SJSA1 (cell line): ENCODE data around the gene HLA-DMA. TPM values are rescaled to one million over a fixed set of nuclear protein-coding genes. Genes with fewer than 3 reads are reported as not detected.

Source experiments
- DNase-seq, 2 experiments: peaks; one replicate each; pipeline ENCODE4 v3.0.0-alpha.2; 2015 to 2020; ENCODE audit warnings: low spot score in 2 of 2, low read depth in 1 of 2
- H3K27ac ChIP-seq: fragments of 250-450 bp; sonication (Bioruptor Pico); 2 replicates; pipeline ENCODE4 v1.5.1; 2020; ENCODE audit warnings: mild to moderate bottlenecking, moderate library complexity
- H3K27me3 ChIP-seq: fragments of 250-450 bp; sonication (Bioruptor Pico); replicated peaks from 2 replicates; pipeline ENCODE4 v1.5.1; 2020; ENCODE audit warnings: mild to moderate bottlenecking, moderate library complexity
- H3K36me3 ChIP-seq: fragments of 250-450 bp; sonication (Bioruptor Pico); 2 replicates; pipeline ENCODE4 v1.5.1; 2020; ENCODE audit warnings: mild to moderate bottlenecking
- H3K4me1 ChIP-seq: fragments of 250-450 bp; sonication (Bioruptor Pico); replicated peaks from 2 replicates; pipeline ENCODE4 v1.6.1; 2021; ENCODE audit warnings: mild to moderate bottlenecking
- H3K4me3 ChIP-seq: fragments of 250-450 bp; sonication (Bioruptor Pico); 2 replicates; pipeline ENCODE4 v1.5.1; 2020; ENCODE audit warnings: mild to moderate bottlenecking
- H3K9me3 ChIP-seq: fragments of 250-450 bp; sonication (Bioruptor Pico); replicated peaks from 2 replicates; pipeline ENCODE4 v1.5.1; 2020; ENCODE audit warnings: mild to moderate bottlenecking
- total RNA-seq: library from RNA; depleted of rRNA; stranded (reverse); fragments of >200 nt; shearing (Covaris generic); gene quantifications from 2 replicates; pipeline ENCODE4 v1.2.3, GENCODE V29; 2014

Gene HLA-DMA
- total RNA-seq, 1 experiment from 2014 or later: 0.24 TPM

DNA sequence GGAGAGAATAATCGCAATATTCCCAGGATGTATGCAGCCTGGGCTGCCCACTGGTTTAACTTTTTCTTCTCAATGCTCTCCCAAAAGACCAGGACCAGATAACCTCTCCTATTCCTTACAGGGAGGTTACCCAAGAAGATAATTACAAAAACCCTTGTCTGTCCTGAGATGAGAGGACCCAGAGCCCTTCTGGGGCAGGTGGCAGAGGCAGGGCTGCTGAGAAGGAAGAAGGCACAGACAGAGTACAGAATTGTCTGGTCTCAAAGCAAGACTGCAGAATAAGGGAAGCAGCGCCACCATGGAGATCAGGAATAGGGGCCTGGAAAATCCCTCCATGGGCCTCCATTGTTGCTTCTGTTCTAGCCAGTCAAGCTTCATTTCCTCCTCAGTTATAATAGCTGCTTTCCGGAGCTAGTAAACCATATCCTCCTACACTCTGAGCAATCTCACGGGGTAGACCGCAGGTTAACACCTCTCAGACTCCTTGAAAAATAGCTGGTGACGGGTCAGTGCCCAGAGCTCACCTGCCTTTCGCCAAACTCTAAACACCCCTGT is 11.6 kb downstream of the HLA-DMA start:
- Histone ChIP-seq H3K4me1 (no peaks in the 10 kb centered on the region), H3K36me3 (no peaks in the 10 kb centered on the region), H3K27me3 (peaks cover 40% of the 10 kb centered on the region)

DNA sequence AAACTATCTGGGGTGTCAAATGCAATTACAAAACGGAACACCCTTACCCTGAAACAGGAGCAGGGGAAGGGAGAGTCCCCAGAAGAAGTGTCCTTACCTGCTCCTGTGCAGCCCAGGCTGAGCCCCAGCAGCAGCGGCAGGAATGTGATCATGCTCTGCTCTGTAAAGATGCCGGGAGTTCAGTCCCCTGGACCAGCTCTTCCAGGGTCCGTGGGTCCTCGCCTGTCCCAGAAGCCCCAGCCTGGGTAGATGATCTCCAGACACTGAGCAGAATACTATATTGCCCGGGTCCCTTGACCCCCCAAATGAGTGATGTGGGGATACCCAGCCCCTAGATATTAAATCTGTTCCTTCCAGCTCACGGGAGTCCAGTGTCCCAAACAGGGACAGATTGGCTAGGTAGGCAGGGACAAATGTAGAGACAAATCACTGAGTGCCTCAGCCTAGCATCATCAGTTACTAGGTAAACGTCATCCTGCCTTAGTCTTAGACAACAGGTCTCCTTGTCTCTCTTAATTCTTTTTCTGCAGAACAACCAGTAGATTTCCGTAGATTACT is 12.2 kb downstream of the HLA-DMA start, which contains the start of gene HLA-DMB:
TSS of gene HLA-DMB (minus strand) at position 373 of the 558 bp plus-strand sequence. CDS start at position 152, 221 bp downstream.
- Histone ChIP-seq H3K27me3 (peaks cover 38% of the 10 kb centered on the region), H3K27ac (no peak within 1 kb of the TSS), H3K4me1 (no peaks in the 10 kb centered on the region), H3K36me3 (no peaks in the 10 kb centered on the region), H3K9me3 (no peaks in the 10 kb centered on the region), H3K4me3 (no peak within 1 kb of the TSS)
- peak in 1 of 2 experiments; percentile 30 for DNase-seq

More for the DNA sequence above, 11.6 kb downstream of the HLA-DMA start:
- no peak for DNase-seq
- no peaks in the 10 kb centered on the region for H3K9me3 ChIP-seq
- no peak overlapping the region for H3K4me3 ChIP-seq
- no peak overlapping the region for H3K27ac ChIP-seq

DNA sequence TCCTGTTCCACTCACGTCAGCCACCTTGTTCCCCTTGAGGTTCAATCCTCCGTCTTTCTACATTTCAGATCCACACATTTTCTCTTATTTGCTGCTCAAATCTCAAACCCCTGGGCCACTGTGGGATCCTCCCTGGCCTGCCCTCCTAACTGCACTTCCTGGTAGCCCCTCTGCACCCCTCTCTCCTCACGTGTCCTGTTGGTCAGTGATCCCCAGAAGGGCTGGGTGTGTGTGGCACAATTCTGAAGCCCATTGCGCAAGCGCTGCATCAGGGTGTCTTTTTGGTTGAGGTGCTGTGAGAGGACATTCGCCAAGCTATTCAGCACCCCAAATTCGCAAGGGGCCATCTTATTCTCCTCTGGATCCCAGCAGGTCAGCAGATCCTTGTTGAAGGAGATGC is 14.4 kb downstream of the HLA-DMA start:
- no peaks in the 10 kb centered on the region for H3K4me1 ChIP-seq
- no peak for DNase-seq
- no peaks in the 10 kb centered on the region for H3K9me3 ChIP-seq
- no peaks in the 10 kb centered on the region for H3K36me3 ChIP-seq
- peaks cover 53% of the 10 kb centered on the region for H3K27me3 ChIP-seq
- H3K4me3 ChIP-seq: no peak overlapping the region
- H3K27ac ChIP-seq: no peak overlapping the region

DNA sequence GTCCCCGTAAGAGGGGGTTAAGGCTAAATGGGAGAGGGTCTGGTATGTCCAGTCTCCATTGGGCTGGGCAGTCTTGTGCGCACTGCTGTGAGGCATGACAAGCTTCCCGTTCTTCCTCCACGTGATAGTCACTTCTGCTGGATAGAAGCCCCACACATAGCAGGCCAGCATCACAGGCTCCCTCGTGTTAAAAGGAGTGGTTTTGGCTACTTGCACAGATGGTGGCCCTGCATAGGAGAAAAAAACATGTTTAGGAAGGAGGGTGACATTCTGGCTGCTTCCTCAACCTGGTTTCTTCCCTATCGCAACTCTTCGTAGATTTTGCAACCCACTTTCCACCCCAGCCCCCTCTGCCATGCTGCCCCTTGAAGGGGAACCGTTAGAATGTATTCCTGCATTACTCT is 15.7 kb downstream of the HLA-DMA start:
- H3K27me3 ChIP-seq: peaks cover 50% of the 10 kb centered on the region
- H3K36me3 ChIP-seq: no peaks in the 10 kb centered on the region
- H3K4me1 ChIP-seq: no peaks in the 10 kb centered on the region
- no peak overlapping the region for H3K27ac ChIP-seq
- H3K4me3 ChIP-seq: no peak overlapping the region
- DNase-seq: no peak
- no peaks in the 10 kb centered on the region for H3K9me3 ChIP-seq

DNA sequence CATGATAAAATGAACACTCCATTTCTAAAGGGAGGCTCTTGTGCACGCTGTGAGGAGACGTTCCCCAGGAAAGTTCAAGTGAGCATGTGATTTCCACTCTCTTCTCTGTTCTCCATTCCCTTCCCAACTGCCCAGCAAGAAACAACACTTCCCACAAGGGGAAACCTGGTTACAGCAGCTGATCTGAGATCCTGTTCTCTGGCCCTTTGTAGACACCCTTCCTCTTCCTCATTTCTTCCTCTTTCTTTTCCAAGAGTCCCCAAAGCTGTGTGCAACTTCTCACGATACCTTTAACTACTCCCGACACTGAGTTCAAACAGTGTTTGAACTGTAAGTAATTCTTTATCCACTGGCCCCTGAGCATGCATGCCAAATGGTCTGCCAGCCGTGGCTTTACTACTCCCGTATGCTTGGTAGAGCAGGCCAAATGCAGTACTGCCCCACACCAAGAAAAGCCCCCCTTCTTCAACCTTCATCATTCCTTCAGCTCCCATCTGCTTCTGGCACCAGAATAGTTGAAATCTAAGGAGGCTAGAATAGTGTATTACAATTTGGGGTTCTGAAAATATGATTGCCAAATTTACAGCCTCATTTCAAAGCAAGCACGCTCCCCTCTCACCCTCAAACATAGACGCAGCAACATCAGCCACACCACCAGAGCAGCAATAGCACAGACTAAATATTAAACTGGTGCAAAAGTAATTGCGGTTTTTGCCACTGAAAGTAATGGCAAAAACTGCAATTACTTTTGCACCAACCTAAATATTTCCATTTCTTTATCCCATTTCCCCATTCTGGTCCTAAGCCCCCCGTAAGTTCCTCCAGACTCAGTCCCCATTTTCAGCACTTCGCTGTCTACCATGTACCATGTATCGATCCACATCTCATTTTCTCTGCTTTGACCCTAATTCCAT is 16.4 kb downstream of the HLA-DMA start:
- no peaks in the 10 kb centered on the region for H3K36me3 ChIP-seq
- DNase-seq: no peak
- no peaks in the 10 kb centered on the region for H3K9me3 ChIP-seq
- H3K27me3 ChIP-seq: peaks cover 47% of the 10 kb centered on the region
- no peak overlapping the region for H3K27ac ChIP-seq
- no peaks in the 10 kb centered on the region for H3K4me1 ChIP-seq
- H3K4me3 ChIP-seq: no peak overlapping the region

DNA sequence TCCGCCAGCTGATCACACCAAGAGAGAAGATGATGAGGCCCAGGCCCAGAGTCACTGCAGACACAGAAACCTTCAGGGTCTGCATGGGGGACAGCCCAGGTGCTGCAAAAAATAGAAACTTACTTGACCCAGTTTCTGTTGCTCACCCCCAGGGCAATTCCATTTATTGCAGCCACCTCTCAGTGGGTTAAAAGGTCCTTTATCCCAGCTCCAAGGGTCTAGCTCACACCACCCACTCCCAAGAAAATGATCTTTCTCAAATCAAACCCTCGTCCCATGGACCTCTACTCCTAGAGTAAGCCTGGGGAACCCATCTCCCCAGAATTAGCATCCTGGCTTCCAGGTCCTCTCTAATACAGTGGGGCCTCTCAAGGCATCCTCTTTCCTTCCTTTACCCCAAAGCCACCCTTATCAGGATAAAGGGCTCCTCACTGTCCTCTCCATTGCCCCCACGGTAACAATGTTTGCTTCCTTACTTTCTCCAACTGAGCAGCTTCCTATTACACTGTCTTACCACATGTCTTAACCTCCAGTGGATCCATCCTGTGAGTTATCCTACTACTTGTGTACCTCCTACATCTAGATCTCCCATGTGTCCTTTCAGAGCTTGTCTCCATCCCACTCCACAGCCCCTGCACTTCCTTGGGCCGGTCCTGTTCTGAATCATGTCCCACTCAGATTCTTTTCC is 17.2 kb downstream of the HLA-DMA start:
- no peaks in the 10 kb centered on the region for H3K36me3 ChIP-seq
- DNase-seq: no peak
- no peaks in the 10 kb centered on the region for H3K4me1 ChIP-seq
- no peak overlapping the region for H3K27ac ChIP-seq
- H3K4me3 ChIP-seq: no peak overlapping the region
- H3K27me3 ChIP-seq: peaks cover 49% of the 10 kb centered on the region
- no peaks in the 10 kb centered on the region for H3K9me3 ChIP-seq

DNA sequence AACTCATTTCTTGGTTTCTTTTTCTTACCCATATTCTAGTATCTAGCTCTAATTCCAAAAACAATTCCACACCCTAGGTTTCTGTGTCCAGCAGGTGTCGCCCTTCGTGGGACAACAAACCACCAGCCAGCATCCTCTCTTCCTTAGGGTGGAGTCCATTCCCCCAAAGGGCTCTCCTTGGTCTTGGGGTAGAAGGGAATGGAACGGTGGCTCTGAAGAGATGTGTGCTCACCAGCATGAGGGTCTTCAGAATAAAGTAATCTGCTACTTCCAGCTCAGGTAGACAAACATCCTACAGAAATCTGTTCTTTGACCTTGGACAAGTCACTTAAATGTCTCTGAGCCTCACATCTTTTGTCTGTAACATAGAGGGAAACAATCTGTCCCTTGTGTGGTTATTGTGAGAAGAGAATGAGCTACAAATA is 19.2 kb downstream of the HLA-DMA start:
- no peaks in the 10 kb centered on the region for H3K4me1 ChIP-seq
- no peak overlapping the region for H3K27ac ChIP-seq
- peaks cover 51% of the 10 kb centered on the region for H3K27me3 ChIP-seq
- H3K4me3 ChIP-seq: no peak overlapping the region
- DNase-seq: peak; percentile 68 to 76
- H3K9me3 ChIP-seq: no peaks in the 10 kb centered on the region
- H3K36me3 ChIP-seq: no peaks in the 10 kb centered on the region

DNA sequence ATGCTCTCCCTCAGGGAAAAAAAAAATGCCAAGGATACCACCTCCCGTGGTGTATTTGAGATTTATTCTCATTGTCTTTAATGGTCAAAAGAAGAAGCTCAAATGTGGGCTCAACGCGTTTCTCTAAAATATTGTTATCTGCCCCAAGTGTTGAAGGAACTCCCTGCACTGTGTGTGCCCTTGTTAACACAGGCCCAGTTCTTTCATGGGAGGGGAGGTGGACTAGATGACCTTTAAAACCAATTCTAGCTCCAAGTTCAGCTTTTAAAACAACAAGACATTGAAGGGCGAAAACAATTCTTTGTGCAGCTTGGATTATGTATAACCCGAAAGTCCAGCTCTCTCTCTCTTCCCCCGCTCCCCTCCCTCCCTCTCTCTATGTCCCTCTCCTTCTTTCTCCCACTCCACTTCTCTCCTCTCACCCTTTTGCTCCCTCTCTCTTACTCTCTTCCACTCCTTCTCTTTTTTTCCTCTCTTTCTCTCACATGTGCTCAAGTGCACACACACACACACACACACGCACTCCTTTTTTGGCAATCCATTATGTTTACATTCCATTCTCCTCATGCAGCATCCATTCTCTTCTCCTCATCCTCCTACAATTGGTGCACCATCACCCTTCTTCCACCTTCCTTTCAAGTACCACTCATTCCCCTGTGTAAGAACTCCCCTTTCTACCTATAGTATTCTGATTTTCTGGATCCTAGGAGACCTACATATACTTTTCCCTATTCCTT is 20.6 kb downstream of the HLA-DMA start:
- H3K27me3 ChIP-seq: peaks cover 48% of the 10 kb centered on the region
- no peaks in the 10 kb centered on the region for H3K9me3 ChIP-seq
- H3K36me3 ChIP-seq: no peaks in the 10 kb centered on the region
- H3K4me1 ChIP-seq: no peaks in the 10 kb centered on the region
- peak in 1 of 2 experiments; percentile 9 for DNase-seq
- no peak overlapping the region for H3K4me3 ChIP-seq
- no peak overlapping the region for H3K27ac ChIP-seq

DNA sequence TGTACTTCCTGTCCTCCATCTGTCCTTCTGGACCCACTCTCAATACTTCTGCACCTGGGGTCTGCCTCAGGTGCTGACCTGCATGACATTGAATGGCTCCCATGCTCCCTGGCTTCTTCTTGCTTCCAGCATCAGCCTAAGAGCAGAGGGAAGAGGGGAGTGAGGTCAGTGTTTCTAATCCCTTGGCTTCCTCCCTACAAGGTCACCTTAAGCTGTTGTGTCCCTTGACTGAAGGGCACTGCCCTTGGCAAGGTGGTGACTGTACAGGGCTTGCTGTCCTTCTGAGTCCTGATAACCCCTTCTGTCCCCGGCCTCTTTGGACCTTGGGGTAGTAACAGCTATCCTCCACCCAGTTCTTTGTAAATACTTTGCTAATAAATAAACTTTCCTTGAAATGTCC is 21.7 kb downstream of the HLA-DMA start:
- Histone ChIP-seq H3K4me1 (no peaks in the 10 kb centered on the region), H3K27ac (no peak overlapping the region), H3K27me3 (peaks cover 41% of the 10 kb centered on the region), H3K9me3 (no peaks in the 10 kb centered on the region), H3K36me3 (no peaks in the 10 kb centered on the region), H3K4me3 (no peak overlapping the region)
- no peak for DNase-seq

DNA sequence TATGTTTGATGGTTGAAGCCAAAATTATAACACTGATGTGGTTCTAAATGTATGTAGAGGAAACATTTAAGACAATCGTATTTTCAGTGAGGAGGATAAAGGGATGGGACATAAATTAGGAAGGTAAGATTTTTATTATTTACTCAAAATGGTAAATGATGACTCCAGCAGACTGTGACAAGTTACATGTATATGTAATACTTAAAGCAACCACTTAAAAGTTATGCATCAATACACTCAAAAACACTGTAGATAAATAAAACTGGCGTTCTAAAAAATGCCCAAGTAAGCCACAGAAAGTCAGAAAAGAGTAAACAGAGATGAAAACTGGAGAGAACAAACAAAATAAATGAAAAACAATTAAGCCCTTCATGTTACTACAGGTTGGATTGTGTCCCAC is 30.8 kb downstream of the HLA-DMA start:
- H3K4me1 ChIP-seq: no peaks in the 10 kb centered on the region
- DNase-seq: no peak
- no peaks in the 10 kb centered on the region for H3K9me3 ChIP-seq
- peaks cover 43% of the 10 kb centered on the region for H3K27me3 ChIP-seq
- no peaks in the 10 kb centered on the region for H3K36me3 ChIP-seq
- H3K27ac ChIP-seq: no peak overlapping the region
- no peak overlapping the region for H3K4me3 ChIP-seq

DNA sequence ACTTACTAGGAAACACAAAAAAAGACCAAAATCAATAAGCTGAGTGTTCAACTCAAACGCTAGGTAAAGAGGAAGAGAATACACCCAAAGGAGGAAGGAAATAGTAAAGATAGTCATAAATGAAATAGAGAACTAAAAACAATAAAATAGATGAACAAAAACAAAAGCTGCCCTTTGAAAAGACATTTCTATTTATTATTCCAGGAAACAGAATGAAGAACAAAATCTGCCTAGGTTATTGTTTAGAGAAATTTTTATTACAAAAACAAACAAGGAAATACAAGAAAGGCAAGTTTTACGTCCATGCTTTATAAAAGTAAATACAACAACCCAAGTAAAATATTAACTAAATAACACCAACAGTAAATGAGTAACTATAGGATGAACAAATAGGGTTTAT is 32.2 kb downstream of the HLA-DMA start:
- Histone ChIP-seq H3K4me1 (no peaks in the 10 kb centered on the region), H3K9me3 (no peaks in the 10 kb centered on the region)
- no peak for DNase-seq

DNA sequence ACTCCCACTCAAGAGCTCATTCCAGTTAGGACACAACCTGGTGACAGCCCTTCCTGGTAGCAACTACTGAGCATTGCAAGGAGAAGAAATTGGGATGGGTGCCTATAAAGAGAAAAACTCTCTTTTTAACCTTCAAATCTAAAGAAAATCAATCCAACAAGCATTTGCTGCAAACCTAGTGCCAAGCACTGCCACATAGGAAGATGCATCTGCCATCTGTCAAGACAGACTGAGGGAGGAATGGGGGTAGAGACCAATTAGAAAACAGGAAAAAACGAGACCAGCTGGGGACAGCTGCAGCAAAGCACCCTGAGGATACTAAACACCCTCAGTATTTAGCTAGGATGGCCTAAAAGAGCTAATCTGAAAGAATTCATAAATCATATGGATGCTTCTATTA is 39.9 kb downstream of the HLA-DMA start:
- Histone ChIP-seq H3K27me3 (peaks cover 21% of the 10 kb centered on the region), H3K27ac (no peak overlapping the region), H3K36me3 (no peaks in the 10 kb centered on the region), H3K4me1 (no peaks in the 10 kb centered on the region), H3K9me3 (no peaks in the 10 kb centered on the region), H3K4me3 (no peak overlapping the region)
- DNase-seq: no peak

More for the DNA sequence above, 32.2 kb downstream of the HLA-DMA start:
- Histone ChIP-seq H3K27me3 (peaks cover 52% of the 10 kb centered on the region), H3K36me3 (no peaks in the 10 kb centered on the region), H3K4me3 (no peak overlapping the region), H3K27ac (no peak overlapping the region)

DNA sequence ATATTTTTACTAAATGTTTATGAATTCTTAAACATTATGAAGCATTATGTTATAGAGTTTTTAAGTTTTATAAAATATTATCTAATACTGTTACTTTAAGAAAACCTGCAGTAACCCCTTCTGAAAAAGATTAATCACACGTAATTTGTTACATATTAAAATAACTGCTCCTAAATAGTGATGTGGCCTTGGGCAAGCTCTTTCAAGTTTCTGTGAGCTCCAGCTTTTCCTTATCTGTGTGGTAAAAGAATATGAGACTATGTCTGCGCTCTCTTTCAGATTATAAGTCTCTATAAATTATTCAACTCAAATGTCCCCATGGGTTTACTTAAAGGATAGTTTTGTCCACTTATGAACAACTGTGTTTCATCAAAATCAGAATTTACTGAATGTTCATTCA is 44.0 kb downstream of the HLA-DMA start:
- Histone ChIP-seq H3K27me3 (peaks cover 16% of the 10 kb centered on the region), H3K27ac (no peak overlapping the region), H3K4me1 (no peaks in the 10 kb centered on the region), H3K9me3 (no peaks in the 10 kb centered on the region), H3K4me3 (no peak overlapping the region), H3K36me3 (no peaks in the 10 kb centered on the region)
- DNase-seq: no peak
